PFSK-1 (cell line): ENCODE measurements around the gene TCP11.

Source experiments
- FOXP2 ChIP-seq: optimal IDR thresholded peaks from 2 replicates; pipeline ENCODE3; 2011; ENCODE audit warnings: borderline replicate concordance, control low read depth, inconsistent platforms; ENCODE audit not compliant: insufficient read depth; ENCODE audit errors: extremely low read length, extremely low read depth
- POLR2AphosphoS5 ChIP-seq: IDR thresholded peaks from 2 replicates; pipeline ENCODE4 v1.6.1; 2012; ENCODE audit warnings: low read depth, mild to moderate bottlenecking, control low read depth, low read length, moderate library complexity
- SIN3A ChIP-seq: IDR thresholded peaks from 2 replicates; pipeline ENCODE4 v1.6.1; 2012; ENCODE audit warnings: mild to moderate bottlenecking, low read length, moderate library complexity, borderline replicate concordance; ENCODE audit not compliant: insufficient read depth
- TAF1 ChIP-seq: IDR thresholded peaks from 2 replicates; pipeline ENCODE4 v1.6.1; 2012; ENCODE audit warnings: low read length, control low read depth, borderline replicate concordance; ENCODE audit not compliant: insufficient read depth
- TF ChIP-seq, protein P1 (sequence below), 2 experiments: IDR thresholded peaks; 2 replicates each; pipeline versions ENCODE4 v1.6.1 to v1.8.0; 2011 to 2012; ENCODE audit warnings: low read depth in 2 of 2, low read length in 2 of 2, control low read depth in 1 of 2, inconsistent platforms in 1 of 2, mild to moderate bottlenecking in 1 of 2, moderate library complexity in 1 of 2; ENCODE audit not compliant: insufficient read depth in 1 of 2

DNA sequence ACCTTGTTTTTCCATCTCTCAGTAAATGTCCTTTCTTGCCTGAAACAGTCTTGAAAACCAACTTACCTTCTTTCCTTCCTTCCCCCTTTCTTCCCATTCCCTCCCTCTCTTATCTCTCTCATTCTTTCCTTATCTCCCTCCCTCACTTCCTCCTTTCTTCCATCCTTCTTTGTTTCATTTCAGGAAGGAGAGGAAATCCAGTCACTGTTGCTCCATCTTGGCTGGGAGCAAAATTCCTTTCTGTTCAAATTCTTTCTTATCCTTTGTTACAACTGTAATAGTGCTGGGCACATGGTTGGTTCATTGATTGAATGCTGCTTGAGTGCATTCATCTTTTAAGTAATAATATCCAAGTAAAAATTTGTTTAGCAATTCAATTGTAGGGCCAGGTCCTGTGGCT lies 17.4 kb upstream of the TCP11 start:
- TF ChIP-seq, protein P1, sequence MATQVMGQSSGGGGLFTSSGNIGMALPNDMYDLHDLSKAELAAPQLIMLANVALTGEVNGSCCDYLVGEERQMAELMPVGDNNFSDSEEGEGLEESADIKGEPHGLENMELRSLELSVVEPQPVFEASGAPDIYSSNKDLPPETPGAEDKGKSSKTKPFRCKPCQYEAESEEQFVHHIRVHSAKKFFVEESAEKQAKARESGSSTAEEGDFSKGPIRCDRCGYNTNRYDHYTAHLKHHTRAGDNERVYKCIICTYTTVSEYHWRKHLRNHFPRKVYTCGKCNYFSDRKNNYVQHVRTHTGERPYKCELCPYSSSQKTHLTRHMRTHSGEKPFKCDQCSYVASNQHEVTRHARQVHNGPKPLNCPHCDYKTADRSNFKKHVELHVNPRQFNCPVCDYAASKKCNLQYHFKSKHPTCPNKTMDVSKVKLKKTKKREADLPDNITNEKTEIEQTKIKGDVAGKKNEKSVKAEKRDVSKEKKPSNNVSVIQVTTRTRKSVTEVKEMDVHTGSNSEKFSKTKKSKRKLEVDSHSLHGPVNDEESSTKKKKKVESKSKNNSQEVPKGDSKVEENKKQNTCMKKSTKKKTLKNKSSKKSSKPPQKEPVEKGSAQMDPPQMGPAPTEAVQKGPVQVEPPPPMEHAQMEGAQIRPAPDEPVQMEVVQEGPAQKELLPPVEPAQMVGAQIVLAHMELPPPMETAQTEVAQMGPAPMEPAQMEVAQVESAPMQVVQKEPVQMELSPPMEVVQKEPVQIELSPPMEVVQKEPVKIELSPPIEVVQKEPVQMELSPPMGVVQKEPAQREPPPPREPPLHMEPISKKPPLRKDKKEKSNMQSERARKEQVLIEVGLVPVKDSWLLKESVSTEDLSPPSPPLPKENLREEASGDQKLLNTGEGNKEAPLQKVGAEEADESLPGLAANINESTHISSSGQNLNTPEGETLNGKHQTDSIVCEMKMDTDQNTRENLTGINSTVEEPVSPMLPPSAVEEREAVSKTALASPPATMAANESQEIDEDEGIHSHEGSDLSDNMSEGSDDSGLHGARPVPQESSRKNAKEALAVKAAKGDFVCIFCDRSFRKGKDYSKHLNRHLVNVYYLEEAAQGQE (IDR thresholded peaks at IDR 0.05; ENCODE audit: insufficient read depth in 1 of 2, low read depth in 2 of 2, low read length in 2 of 2), result no peak
- no peak for TF ChIP-seq POLR2AphosphoS5
- TF ChIP-seq TAF1, result no peak
- no peak for TF ChIP-seq SIN3A
- TF ChIP-seq FOXP2, result no peak
